Uterus (tissue), 4 donors: ENCODE data around the gene AHDC1. TPM values are rescaled to one million over a fixed set of nuclear protein-coding genes. Genes with fewer than 3 reads are reported as not detected.

Source experiments
- DNase-seq, 2 donors: peaks; one replicate each; pipeline ENCODE4 v3.0.0-alpha.2; 2019 to 2020
- H3K27ac ChIP-seq, 2 donors: fragments of 200-600 bp; sonication (generic); 1 replicate in 1 of 2; 2 replicates in 1 of 2; pipeline ENCODE4 v1.5.1; 2016 to 2018
- H3K27me3 ChIP-seq, 2 donors: fragments of 200-600 bp; sonication (generic); one replicate each; pipeline ENCODE4 v1.5.1; 2018 to 2019; ENCODE audit warnings: control low read depth in 1 of 2
- H3K36me3 ChIP-seq, 2 donors: fragments of 200-600 bp; sonication (generic); one replicate each; pipeline ENCODE4 v1.5.1; 2019; ENCODE audit warnings: control low read depth in 1 of 2
- H3K4me1 ChIP-seq, 2 donors: fragments of 200-600 bp; sonication (generic); one replicate each; pipeline ENCODE4 v1.5.1; 2018 to 2019; ENCODE audit warnings: control low read depth in 1 of 2
- H3K4me3 ChIP-seq, 2 donors: fragments of 200-600 bp; sonication (generic); 1 replicate in 1 of 2; 2 replicates in 1 of 2; pipeline ENCODE4 v1.5.1; 2018 to 2019; ENCODE audit warnings: mild to moderate bottlenecking in 1 of 2
- H3K9me3 ChIP-seq, 2 donors: fragments of 200-600 bp; sonication (generic); one replicate each; pipeline ENCODE4 v1.5.1; 2019; ENCODE audit warnings: control low read depth in 1 of 2
- POLR2A ChIP-seq, 2 donors: fragments of 450-650 bp; IDR thresholded peaks; one replicate each; pipeline ENCODE4 v1.6.1; 2016; ENCODE audit warnings: antibody characterized with exemption in 2 of 2, mild to moderate bottlenecking in 1 of 2, moderate library complexity in 1 of 2
- intact Hi-C: fragments of 100-400 bp; cut with DNase I; formaldehyde crosslinking; loops from one replicate; pipeline ENCODE4 v1.15.1; 2023; ENCODE audit warnings: low total_unique reads
- total RNA-seq, 4 donors: library from RNA; depleted of rRNA in 3 of 4; stranded (reverse); fragments of >200 nt in 3 of 4; gene quantifications; one replicate each; pipeline versions ENCODE4 v1.1.0 to v1.2.4, GENCODE V29; 2014 to 2023
- TF ChIP-seq, protein P1 (sequence below), 4 experiments: fragments of 200-600 bp in 2 of 4; fragments of 450-650 bp in 2 of 4; sonication (generic) in 2 of 4; IDR thresholded peaks; one replicate each; pipeline ENCODE4 v1.5.1; 2016 to 2019; ENCODE audit warnings: antibody characterized with exemption in 4 of 4, mild to moderate bottlenecking in 2 of 4, moderate library complexity in 1 of 4
- donor health status: DM: yes; HTN: yes; CAD: no.

The AHDC1 gene
- total RNA-seq, 4 donors from 2014 or later = 11.2 to 179 (median 50.7) TPM

GRCh38 chr1:27590917-27591508, 12.9 kb downstream of the AHDC1 start:
- intact Hi-C loops = no loop called here
- TF ChIP-seq, protein P1, sequence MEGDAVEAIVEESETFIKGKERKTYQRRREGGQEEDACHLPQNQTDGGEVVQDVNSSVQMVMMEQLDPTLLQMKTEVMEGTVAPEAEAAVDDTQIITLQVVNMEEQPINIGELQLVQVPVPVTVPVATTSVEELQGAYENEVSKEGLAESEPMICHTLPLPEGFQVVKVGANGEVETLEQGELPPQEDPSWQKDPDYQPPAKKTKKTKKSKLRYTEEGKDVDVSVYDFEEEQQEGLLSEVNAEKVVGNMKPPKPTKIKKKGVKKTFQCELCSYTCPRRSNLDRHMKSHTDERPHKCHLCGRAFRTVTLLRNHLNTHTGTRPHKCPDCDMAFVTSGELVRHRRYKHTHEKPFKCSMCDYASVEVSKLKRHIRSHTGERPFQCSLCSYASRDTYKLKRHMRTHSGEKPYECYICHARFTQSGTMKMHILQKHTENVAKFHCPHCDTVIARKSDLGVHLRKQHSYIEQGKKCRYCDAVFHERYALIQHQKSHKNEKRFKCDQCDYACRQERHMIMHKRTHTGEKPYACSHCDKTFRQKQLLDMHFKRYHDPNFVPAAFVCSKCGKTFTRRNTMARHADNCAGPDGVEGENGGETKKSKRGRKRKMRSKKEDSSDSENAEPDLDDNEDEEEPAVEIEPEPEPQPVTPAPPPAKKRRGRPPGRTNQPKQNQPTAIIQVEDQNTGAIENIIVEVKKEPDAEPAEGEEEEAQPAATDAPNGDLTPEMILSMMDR (IDR thresholded peaks at IDR 0.05) = no peak
- TF ChIP-seq POLR2A (IDR thresholded peaks at IDR 0.05) = no peak
- H3K27me3 ChIP-seq = no peaks in the 10 kb centered on the region
- H3K27ac ChIP-seq = peak overlapping the region; percentile 92 to 99
- no peaks in the 10 kb centered on the region for H3K9me3 ChIP-seq
- H3K4me1 ChIP-seq = peaks cover 19 to 55% of the 10 kb centered on the region in 2 donors
- DNase-seq = peak in 1 of 2 donors; percentile 31
- H3K4me3 ChIP-seq = no peak overlapping the region
- no peaks in the 10 kb centered on the region for H3K36me3 ChIP-seq

- Histone ChIP-seq H3K36me3 (no peaks in the 10 kb centered on the region), H3K4me3 (no peak overlapping the region), H3K27ac (peak overlapping the region; percentile 92 to 99), H3K27me3 (no peaks in the 10 kb centered on the region), H3K4me1 (peaks cover 19 to 48% of the 10 kb centered on the region in 2 donors), H3K9me3 (no peaks in the 10 kb centered on the region)
- peak in 1 of 2 donors; percentile 61 for DNase-seq
- intact Hi-C loops = no loop called here
- TF ChIP-seq, protein P1 (IDR thresholded peaks at IDR 0.05) = no peak
- TF ChIP-seq POLR2A (IDR thresholded peaks at IDR 0.05) = no peak
Measured at GRCh38 chr1:27589841-27590426, 14.0 kb downstream of the AHDC1 start.

GRCh38 chr1:27589441-27589840, 14.5 kb downstream of the AHDC1 start:
- TF ChIP-seq POLR2A (IDR thresholded peaks at IDR 0.05) = no peak
- TF ChIP-seq, protein P1 (IDR thresholded peaks at IDR 0.05) = no peak
- Histone ChIP-seq H3K9me3 (no peaks in the 10 kb centered on the region), H3K4me3 (no peak overlapping the region), H3K36me3 (no peaks in the 10 kb centered on the region), H3K4me1 (peaks cover 19 to 44% of the 10 kb centered on the region in 2 donors), H3K27ac (peak overlapping the region; percentile 92 to 99), H3K27me3 (no peaks in the 10 kb centered on the region)
- DNase-seq = no peak
- intact Hi-C loops = no loop called here

- H3K4me1 ChIP-seq = peaks cover 19 to 35% of the 10 kb centered on the region in 2 donors
- H3K4me3 ChIP-seq = no peak overlapping the region
- peak overlapping the region; percentile 92 to 99 for H3K27ac ChIP-seq
- peak in 1 of 2 donors; percentile 38 for DNase-seq
- H3K36me3 ChIP-seq = no peaks in the 10 kb centered on the region
- TF ChIP-seq, protein P1 (IDR thresholded peaks at IDR 0.05) = no peak
- no peak for TF ChIP-seq POLR2A (IDR thresholded peaks at IDR 0.05)
- H3K9me3 ChIP-seq = no peaks in the 10 kb centered on the region
- no peaks in the 10 kb centered on the region for H3K27me3 ChIP-seq
- intact Hi-C loops = no loop called here
Measured at GRCh38 chr1:27588256-27589232, 15.4 kb downstream of the AHDC1 start.
